CD8-positive, alpha-beta memory T cell (primary cell): ENCODE measurements around the gene JAGN1. TPM values are rescaled to one million over a fixed set of nuclear protein-coding genes. Genes with fewer than 3 reads are reported as not detected.

Experiments
- CTCF ChIA-PET: fragments of 350-600 bp; sonication (Branson Sonifier 250); formaldehyde crosslinking; loops from one replicate; lab custom pipeline; 2021; ENCODE audit warnings: antibody characterized with exemption; lab: Charles Lee
- POLR2A ChIA-PET: fragments of 350-600 bp; sonication (Branson Sonifier 250); formaldehyde crosslinking; loops from one replicate; lab custom pipeline; 2021; ENCODE audit warnings: antibody characterized with exemption; lab: Charles Lee
- DNase-seq, 5 donors: peaks; one replicate each; pipeline versions ENCODE4 v3.0.0 to v3.0.0-alpha.2; 2020 to 2022; ENCODE audit warnings: mixed read lengths in 1 of 5
- H3K27ac ChIP-seq: one replicate; pipeline ENCODE4 v1.7.0; 2013; ENCODE audit warnings: low read depth, mild to moderate bottlenecking, low read length, moderate library complexity
- H3K27me3 ChIP-seq: 2 replicates; pipeline ENCODE4 v1.7.0; 2013; ENCODE audit warnings: low read length, mild to moderate bottlenecking; ENCODE audit not compliant: insufficient read depth, poor library complexity, severe bottlenecking
- H3K36me3 ChIP-seq: 2 replicates; pipeline ENCODE4 v1.7.0; 2013; ENCODE audit warnings: mild to moderate bottlenecking, low read length, moderate library complexity; ENCODE audit not compliant: insufficient read depth
- H3K4me1 ChIP-seq: 2 replicates; pipeline ENCODE4 v1.7.0; 2013; ENCODE audit warnings: mild to moderate bottlenecking, low read length, moderate library complexity; ENCODE audit not compliant: insufficient read depth
- H3K4me3 ChIP-seq: 2 replicates; pipeline ENCODE4 v1.7.0; 2013; ENCODE audit warnings: mild to moderate bottlenecking, low read length
- H3K9me3 ChIP-seq: 2 replicates; pipeline ENCODE4 v1.7.0; 2013; ENCODE audit warnings: mild to moderate bottlenecking, low read length
- H3K27ac Mint-ChIP-seq, 8 donors: one replicate each; pipeline ENCODE4 v1.8.0; 2020 to 2021; ENCODE audit warnings: mixed read lengths in 8 of 8, mild to moderate bottlenecking in 6 of 8, inconsistent platforms in 3 of 8, moderate library complexity in 3 of 8
- H3K27me3 Mint-ChIP-seq, 2 donors: one replicate each; pipeline ENCODE4 v1.8.0; 2020 to 2021; ENCODE audit warnings: mixed read lengths in 2 of 2, mild to moderate bottlenecking in 1 of 2, moderate library complexity in 1 of 2
- H3K36me3 Mint-ChIP-seq, 3 donors: one replicate each; pipeline ENCODE4 v1.8.0; 2020 to 2021; ENCODE audit warnings: mixed read lengths in 3 of 3, inconsistent platforms in 1 of 3, mild to moderate bottlenecking in 1 of 3
- H3K4me1 Mint-ChIP-seq, 3 donors: one replicate each; pipeline ENCODE4 v1.8.0; 2020 to 2021; ENCODE audit warnings: mixed read lengths in 3 of 3, inconsistent platforms in 1 of 3, mild to moderate bottlenecking in 1 of 3
- H3K4me3 Mint-ChIP-seq, 7 donors: one replicate each; pipeline ENCODE4 v1.8.0; 2020 to 2021; ENCODE audit warnings: mixed read lengths in 7 of 7, mild to moderate bottlenecking in 6 of 7, moderate library complexity in 4 of 7, inconsistent platforms in 2 of 7
- H3K9me3 Mint-ChIP-seq, 5 donors: one replicate each; pipeline ENCODE4 v1.8.0; 2020 to 2022; ENCODE audit warnings: mixed read lengths in 5 of 5, mild to moderate bottlenecking in 3 of 5, moderate library complexity in 2 of 5, inconsistent platforms in 1 of 5
- polyA plus RNA-seq: library from polyadenylated mRNA; unstranded; fragments of 300-500 nt; fragmentation: Illumina TruSeq; gene quantifications from one replicate; pipeline ENCODE4 v1.2.3, GENCODE V29; 2021
- total RNA-seq, 2 experiments: library from RNA; stranded (reverse); gene quantifications; one replicate each; pipeline ENCODE4 v1.2.3, GENCODE V29; 2021

Gene JAGN1
- total and polyA plus RNA-seq, 3 experiments from 2014 or later = 44.4 to 59.0 (median 55.5) TPM

DNA sequence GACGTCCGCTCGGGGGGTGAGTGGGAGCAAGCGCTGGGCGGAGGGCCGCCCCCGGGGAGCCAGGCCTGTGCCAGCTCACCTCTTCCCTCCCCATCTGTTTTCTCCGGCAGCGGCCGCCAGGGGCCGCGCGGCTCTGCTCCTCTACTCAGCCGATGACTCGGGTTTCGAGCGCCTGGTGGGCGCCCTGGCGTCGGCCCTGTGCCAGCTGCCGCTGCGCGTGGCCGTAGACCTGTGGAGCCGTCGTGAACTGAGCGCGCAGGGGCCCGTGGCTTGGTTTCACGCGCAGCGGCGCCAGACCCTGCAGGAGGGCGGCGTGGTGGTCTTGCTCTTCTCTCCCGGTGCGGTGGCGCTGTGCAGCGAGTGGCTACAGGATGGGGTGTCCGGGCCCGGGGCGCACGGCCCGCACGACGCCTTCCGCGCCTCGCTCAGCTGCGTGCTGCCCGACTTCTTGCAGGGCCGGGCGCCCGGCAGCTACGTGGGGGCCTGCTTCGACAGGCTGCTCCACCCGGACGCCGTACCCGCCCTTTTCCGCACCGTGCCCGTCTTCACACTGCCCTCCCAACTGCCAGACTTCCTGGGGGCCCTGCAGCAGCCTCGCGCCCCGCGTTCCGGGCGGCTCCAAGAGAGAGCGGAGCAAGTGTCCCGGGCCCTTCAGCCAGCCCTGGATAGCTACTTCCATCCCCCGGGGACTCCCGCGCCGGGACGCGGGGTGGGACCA, 42.6 kb downstream of the JAGN1 start:
- peak overlapping the region; percentile 76 for H3K4me3 ChIP-seq
- no peaks in the 10 kb centered on the region for H3K9me3 Mint-ChIP-seq

GRCh38 chr3:9933561-9934234, 43.3 kb downstream of the JAGN1 start, which contains the start of gene CRELD1:
Gene CRELD1, plus strand, starts transcription at chr3:9933834. Its CDS starts 605 bp downstream, at chr3:9934439.
- H3K9me3 Mint-ChIP-seq = no peaks in the 10 kb centered on the region
- no peaks in the 10 kb centered on the region for H3K27me3 ChIP-seq
- H3K36me3 Mint-ChIP-seq = peaks cover 0 to 39% (median 6%) of the 10 kb centered on the region in 3 donors
- peak; percentile 95 to 99 (median 98) for DNase-seq
- peak within 1 kb of the TSS; percentile 93 to 100 (median 98) for H3K27ac Mint-ChIP-seq
- no peaks in the 10 kb centered on the region for H3K27me3 Mint-ChIP-seq
- peaks cover 32 to 61% (median 33%) of the 10 kb centered on the region in 3 donors for H3K4me1 Mint-ChIP-seq
- H3K4me3 ChIP-seq = peak within 1 kb of the TSS; percentile 76
- H3K36me3 ChIP-seq = peaks cover 12% of the 10 kb centered on the region
- CTCF ChIA-PET = interaction anchor here (0.7 to 4.0 kb wide), 36 partner anchors 8 to 804 kb away, joined by 3 to 32 read pairs (median 5); partner anchors contain the start of genes ARPC4, BRPF1, EMC3 and FANCD2
- peak within 1 kb of the TSS; percentile 90 for H3K27ac ChIP-seq
- peaks cover 32% of the 10 kb centered on the region for H3K4me1 ChIP-seq
- H3K9me3 ChIP-seq = no peaks in the 10 kb centered on the region
- H3K4me3 Mint-ChIP-seq = peak within 1 kb of the TSS; percentile 88 to 99 (median 95)
- POLR2A ChIA-PET = interaction anchor here (0.5 to 3.2 kb wide), 22 partner anchors 8 to 388 kb away, joined by 3 to 28 read pairs (median 5); partner anchors contain the start of genes ARPC4, BRPF1, EMC3 and JAGN1

More for the DNA sequence above, 42.6 kb downstream of the JAGN1 start:
- Histone ChIP-seq H3K27ac (peak overlapping the region; percentile 90), H3K27me3 (no peaks in the 10 kb centered on the region), H3K4me1 (peaks cover 32% of the 10 kb centered on the region), H3K36me3 (peaks cover 11% of the 10 kb centered on the region), H3K9me3 (no peaks in the 10 kb centered on the region)
- DNase-seq = peak; percentile 83 to 93 (median 84)
- CTCF ChIA-PET = interaction anchor here (0.6 to 4.0 kb wide), 59 partner anchors 9 to 805 kb away, joined by 3 to 32 read pairs (median 4); partner anchors contain the start of genes ARPC4, BRPF1, EMC3 and FANCD2
- Mint-ChIP-seq H3K27me3 (no peaks in the 10 kb centered on the region), H3K36me3 (peaks cover 0 to 35% (median 5%) of the 10 kb centered on the region in 3 donors), H3K4me3 (peak overlapping the region; percentile 88 to 99 (median 95)), H3K27ac (peak overlapping the region; percentile 93 to 100 (median 98)), H3K4me1 (peaks cover 32 to 61% (median 33%) of the 10 kb centered on the region in 3 donors)
- POLR2A ChIA-PET = interaction anchor here (0.6 to 3.2 kb wide), 26 partner anchors 9 to 389 kb away, joined by 3 to 28 read pairs (median 4); partner anchors contain the start of genes ARPC4, BRPF1, EMC3 and JAGN1

GRCh38 chr3:9934235-9934621, 43.8 kb downstream of the JAGN1 start:
- H3K27ac Mint-ChIP-seq = peak overlapping the region; percentile 93 to 100 (median 98)
- ChIA-PET CTCF (interaction anchor here (0.7 to 4.0 kb wide), 12 partner anchors 8 to 388 kb away, joined by 3 to 32 read pairs (median 10); partner anchors contain the start of genes JAGN1, PRRT3 and SEC13), POLR2A (interaction anchor here (0.5 to 3.2 kb wide), 6 partner anchors 12 to 314 kb away, joined by 3 to 28 read pairs (median 18); partner anchors contain the start of genes EMC3, JAGN1 and TATDN2)
- H3K27ac ChIP-seq = peak overlapping the region; percentile 90
- peaks cover 32 to 61% (median 33%) of the 10 kb centered on the region in 3 donors for H3K4me1 Mint-ChIP-seq
- H3K36me3 Mint-ChIP-seq = peaks cover 0 to 42% (median 6%) of the 10 kb centered on the region in 3 donors
- H3K4me1 ChIP-seq = peaks cover 32% of the 10 kb centered on the region
- H3K36me3 ChIP-seq = peaks cover 12% of the 10 kb centered on the region
- H3K4me3 ChIP-seq = peak overlapping the region; percentile 76
- no peaks in the 10 kb centered on the region for H3K27me3 Mint-ChIP-seq
- peak overlapping the region; percentile 88 to 99 (median 95) for H3K4me3 Mint-ChIP-seq
- DNase-seq = peak in 3 of 5 donors; percentile 16 to 66 (median 18)
- H3K9me3 Mint-ChIP-seq = no peaks in the 10 kb centered on the region
- no peaks in the 10 kb centered on the region for H3K27me3 ChIP-seq
- no peaks in the 10 kb centered on the region for H3K9me3 ChIP-seq

- Histone ChIP-seq H3K36me3 (peaks cover 12% of the 10 kb centered on the region), H3K27ac (peak overlapping the region; percentile 90), H3K4me1 (peaks cover 32% of the 10 kb centered on the region), H3K9me3 (no peaks in the 10 kb centered on the region), H3K27me3 (no peaks in the 10 kb centered on the region), H3K4me3 (peak overlapping the region; percentile 76)
- H3K36me3 Mint-ChIP-seq = peaks cover 0 to 42% (median 6%) of the 10 kb centered on the region in 3 donors
- peaks cover 32 to 61% (median 33%) of the 10 kb centered on the region in 3 donors for H3K4me1 Mint-ChIP-seq
- peak overlapping the region; percentile 88 to 99 (median 95) for H3K4me3 Mint-ChIP-seq
- no peaks in the 10 kb centered on the region for H3K9me3 Mint-ChIP-seq
- ChIA-PET POLR2A (interaction anchor here (0.7 kb wide), 1 partner anchor 66 kb away, joined by 5 read pairs; no protein-coding TSS in a partner anchor), CTCF (interaction anchor here (0.7 to 2.3 kb wide), 3 partner anchors 11 to 85 kb away, joined by 3 to 11 read pairs (median 3); no protein-coding TSS in a partner anchor)
- no peak for DNase-seq
- no peaks in the 10 kb centered on the region for H3K27me3 Mint-ChIP-seq
- H3K27ac Mint-ChIP-seq = peak overlapping the region; percentile 93 to 100 (median 98)
Measured at GRCh38 chr3:9934993-9935392, 44.6 kb downstream of the JAGN1 start.

- Mint-ChIP-seq H3K27me3 (no peaks in the 10 kb centered on the region), H3K27ac (peak overlapping the region in 5 of 8 donors; percentile 81 to 100 (median 98))
Measured at GRCh38 chr3:9935966-9936510, 45.6 kb downstream of the JAGN1 start.

DNA sequence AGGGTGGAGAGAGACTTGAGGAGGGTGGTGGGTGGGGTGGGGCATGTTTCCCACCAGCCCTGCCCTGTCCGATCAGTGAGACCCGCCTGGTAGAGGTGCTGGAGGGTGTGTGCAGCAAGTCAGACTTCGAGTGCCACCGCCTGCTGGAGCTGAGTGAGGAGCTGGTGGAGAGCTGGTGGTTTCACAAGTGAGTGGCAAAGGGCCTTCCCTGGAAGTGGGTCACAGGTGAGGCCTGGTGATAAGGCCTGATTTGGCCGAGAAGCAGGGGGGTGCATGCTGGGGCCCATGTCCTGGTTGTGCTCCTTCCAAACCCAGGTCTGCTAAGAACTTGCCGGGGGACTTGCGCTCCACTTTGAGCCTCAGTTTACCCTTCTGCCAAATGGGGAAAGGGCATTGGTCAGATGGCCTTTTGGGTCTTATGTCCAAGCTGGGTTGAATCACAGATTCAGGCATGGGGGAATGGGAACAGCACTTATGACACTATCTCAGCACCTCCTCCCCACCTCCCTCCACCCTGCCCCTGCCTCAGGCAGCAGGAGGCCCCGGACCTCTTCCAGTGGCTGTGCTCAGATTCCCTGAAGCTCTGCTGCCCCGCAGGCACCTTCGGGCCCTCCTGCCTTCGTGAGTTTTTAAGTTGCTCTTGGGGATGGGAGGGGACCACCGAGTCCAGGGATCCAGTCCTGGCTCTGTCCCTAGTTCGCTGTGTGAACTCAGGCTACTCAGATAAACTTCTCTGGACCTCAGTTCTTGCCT, 47.3 kb downstream of the JAGN1 start:
- Histone ChIP-seq H3K9me3 (no peaks in the 10 kb centered on the region), H3K36me3 (peaks cover 12% of the 10 kb centered on the region), H3K4me3 (no peak overlapping the region), H3K27ac (no peak overlapping the region), H3K4me1 (peaks cover 22% of the 10 kb centered on the region), H3K27me3 (no peaks in the 10 kb centered on the region)
- Mint-ChIP-seq H3K4me1 (peaks cover 23 to 41% (median 23%) of the 10 kb centered on the region in 3 donors), H3K4me3 (peak overlapping the region in 1 of 7 donors; percentile 47), H3K27ac (peak overlapping the region in 3 of 8 donors; percentile 17 to 73 (median 68)), H3K27me3 (no peaks in the 10 kb centered on the region), H3K9me3 (no peaks in the 10 kb centered on the region), H3K36me3 (peaks cover 0 to 54% (median 8%) of the 10 kb centered on the region in 3 donors)
- ChIA-PET POLR2A (no interaction called here), CTCF (no interaction called here)
- no peak for DNase-seq

More at GRCh38 chr3:9935966-9936510, 45.6 kb downstream of the JAGN1 start:
- Histone ChIP-seq H3K4me1 (peaks cover 32% of the 10 kb centered on the region), H3K27me3 (no peaks in the 10 kb centered on the region), H3K36me3 (peaks cover 12% of the 10 kb centered on the region), H3K27ac (no peak overlapping the region), H3K4me3 (no peak overlapping the region), H3K9me3 (no peaks in the 10 kb centered on the region)
- Mint-ChIP-seq H3K4me3 (peak overlapping the region in 4 of 7 donors; percentile 21 to 98 (median 61)), H3K36me3 (peaks cover 0 to 44% (median 6%) of the 10 kb centered on the region in 3 donors), H3K9me3 (no peaks in the 10 kb centered on the region), H3K4me1 (peaks cover 29 to 54% (median 33%) of the 10 kb centered on the region in 3 donors)
- DNase-seq = no peak
- ChIA-PET POLR2A (no interaction called here), CTCF (interaction anchor here (2.3 kb wide), 1 partner anchor 10 kb away, joined by 11 read pairs; no protein-coding TSS in a partner anchor)
